ENCODE results near the gene TRIM50. TPM values are rescaled to one million over a fixed set of nuclear protein-coding genes. Genes with fewer than 3 reads are reported as not detected.

TRIM50 gene
- total and polyA plus RNA-seq, 9 of the 15 experiments (the other 6 are each of a cell fraction or from before 2014, with no cell fraction given), result not detected

- no peak overlapping the region for H3K9ac ChIP-seq (ENCODE audit: insufficient read depth in 1 of 2, low read depth in 2 of 2, low read length in 2 of 2)
- FAIRE-seq (no peak), ATAC-seq (no peak), DNase-seq (ENCODE audit: extremely low read depth in 1 of 4, low spot score in 3 of 4) (no peak)
- peaks cover 2% of the 10 kb centered on the region for H3K9me3 ChIP-seq (replicated peaks; ENCODE audit: control insufficient read depth, insufficient read depth, low read depth, low read length)
- ChIA-PET CTCF (ENCODE audit: low intra/inter-chr PET ratio) (no interaction called here), POLR2A (no interaction called here)
- intact Hi-C loops (cut with micrococcal nuclease), result no loop called here
- no peaks in the 10 kb centered on the region for H3K36me3 ChIP-seq (ENCODE audit: control insufficient read depth, insufficient read depth, low read length)
- no peaks in the 10 kb centered on the region for H3K79me2 ChIP-seq (ENCODE audit: control insufficient read depth, insufficient read depth, low read length)
- TF ChIP-seq ZFP1 (CRISPR knock-in tag; IDR thresholded peaks at IDR 0.05), result no peak
- peak; percentile 38; the same call in 1 of the 2 replicates for TF ChIP-seq ATF3 (IDR thresholded peaks at IDR 0.05)
- no peak for TF ChIP-seq ATF3 (CRISPR knock-in tag; conservative IDR thresholded peaks at IDR 0.05)
- no peak overlapping the region for H2AFZ ChIP-seq (ENCODE audit: low read depth, low read length)
- H3K4me2 ChIP-seq (ENCODE audit: insufficient read depth, low read length), result no peak overlapping the region
- H3K4me3 ChIP-seq, result no peak overlapping the region
- BruUV-seq (replicated peaks), result no TSS peak
- H4K20me1 ChIP-seq (replicated peaks; ENCODE audit: control insufficient read depth, insufficient read depth, low read length), result no peaks in the 10 kb centered on the region
- peaks cover 0 to 10% of the 10 kb centered on the region in 2 experiments; a peak in 2 of 5 replicates for H3K4me1 ChIP-seq (replicated peaks in 1 of 2; ENCODE audit: control insufficient read depth in 2 of 2, insufficient read depth in 2 of 2, low read length in 2 of 2)
- no peaks in the 10 kb centered on the region for H3K9me1 ChIP-seq (ENCODE audit: control insufficient read depth, insufficient read depth, low read length)
- H3K27ac ChIP-seq (ENCODE audit: extremely low read depth, low read depth, low read length), result no peak overlapping the region
- H3K27me3 ChIP-seq (ENCODE audit: control insufficient read depth in 2 of 2, insufficient read depth in 2 of 2, low read length in 2 of 2), result peaks cover 67 to 90% of the 10 kb centered on the region in 2 experiments
- in situ Hi-C loops (cut with MboI), result no loop called here
- WGBS (ENCODE audit: insufficient coverage, low coverage, missing lambda C conversion rate), result 3% methylated on average over 6 of the region's 6 CpGs
These were observed 25.4 kb upstream of the TRIM50 start for GRCh38 chr7:73353243-73353642.

GRCh38 chr7:73352784-73353183, 24.9 kb upstream of the TRIM50 start:
- H2AFZ ChIP-seq (ENCODE audit: low read depth, low read length), result no peak overlapping the region
- H3K79me2 ChIP-seq (ENCODE audit: control insufficient read depth, insufficient read depth, low read length), result no peaks in the 10 kb centered on the region
- DNase-seq (ENCODE audit: extremely low read depth in 1 of 4, low spot score in 3 of 4) (no peak), FAIRE-seq (no peak), ATAC-seq (no peak)
- peaks cover 0 to 5% of the 10 kb centered on the region in 2 experiments; a peak in 2 of 5 replicates for H3K4me1 ChIP-seq (replicated peaks in 1 of 2; ENCODE audit: control insufficient read depth in 2 of 2, insufficient read depth in 2 of 2, low read length in 2 of 2)
- no peak overlapping the region for H3K4me3 ChIP-seq
- no peaks in the 10 kb centered on the region for H3K36me3 ChIP-seq (ENCODE audit: control insufficient read depth, insufficient read depth, low read length)
- BruUV-seq (replicated peaks), result no TSS peak
- POLR2A ChIA-PET, result no interaction called here
- H3K9me3 ChIP-seq (replicated peaks; ENCODE audit: control insufficient read depth, insufficient read depth, low read depth, low read length), result peaks cover 2% of the 10 kb centered on the region
- H4K20me1 ChIP-seq (replicated peaks; ENCODE audit: control insufficient read depth, insufficient read depth, low read length), result no peaks in the 10 kb centered on the region
- 15% methylated on average over 3 of the region's 3 CpGs for WGBS (ENCODE audit: insufficient coverage, low coverage, missing lambda C conversion rate)
- intact Hi-C loops (cut with micrococcal nuclease), result no loop called here
- no peak overlapping the region for H3K27ac ChIP-seq (ENCODE audit: extremely low read depth, low read depth, low read length)
- peaks cover 63 to 88% of the 10 kb centered on the region in 2 experiments for H3K27me3 ChIP-seq (ENCODE audit: control insufficient read depth in 2 of 2, insufficient read depth in 2 of 2, low read length in 2 of 2)
- in situ Hi-C loops (cut with MboI), result no loop called here
- no peak overlapping the region for H3K4me2 ChIP-seq (ENCODE audit: insufficient read depth, low read length)
- H3K9ac ChIP-seq (ENCODE audit: insufficient read depth in 1 of 2, low read depth in 2 of 2, low read length in 2 of 2), result no peak overlapping the region
- no peak for TF ChIP-seq CC2D1A (IDR thresholded peaks at IDR 0.05)
- TF ChIP-seq RBM25 (IDR thresholded peaks at IDR 0.05; ENCODE audit: low read depth, low read length, severe bottlenecking), result peak; percentile 55
- 0 out of 2 replicates have a peak, but pooled peaks have one; percentile 24 for TF ChIP-seq BCOR (IDR thresholded peaks at IDR 0.05)
- CTCF ChIA-PET (ENCODE audit: low intra/inter-chr PET ratio), result no interaction called here
- no peaks in the 10 kb centered on the region for H3K9me1 ChIP-seq (ENCODE audit: control insufficient read depth, insufficient read depth, low read length)
